ENCODE data around the gene SGIP1. TPM values are rescaled to one million over a fixed set of nuclear protein-coding genes. Genes with fewer than 3 reads are reported as not detected.

The SGIP1 gene
- polyA plus RNA-seq, 3 donors: 9.6 to 13.8 (median 13.1) TPM

GRCh38 chr1:66521721-66522365, 12.1 kb upstream of the SGIP1 start:
- no peak for DNase-seq (ENCODE audit: low read depth in 3 of 3, low spot score in 2 of 3)

- no peak for DNase-seq (ENCODE audit: low read depth in 3 of 3, low spot score in 2 of 3)
Measured at GRCh38 chr1:66523562-66523961, 10.4 kb upstream of the SGIP1 start.

GRCh38 chr1:66525086-66525485, 8.9 kb upstream of the SGIP1 start:
- no peak for DNase-seq (ENCODE audit: low read depth in 3 of 3, low spot score in 2 of 3)

- DNase-seq (ENCODE audit: low read depth in 3 of 3, low spot score in 2 of 3): no peak
Measured at GRCh38 chr1:66526036-66526435, 7.9 kb upstream of the SGIP1 start.

- DNase-seq (ENCODE audit: low read depth in 3 of 3, low spot score in 2 of 3): no peak
Measured at GRCh38 chr1:66526991-66527390, 7.0 kb upstream of the SGIP1 start.

GRCh38 chr1:66527686-66528085, 6.3 kb upstream of the SGIP1 start:
- DNase-seq (ENCODE audit: low read depth in 3 of 3, low spot score in 2 of 3): no peak

- no peak for DNase-seq (ENCODE audit: low read depth in 3 of 3, low spot score in 2 of 3)
Measured at GRCh38 chr1:66528580-66528979, 5.4 kb upstream of the SGIP1 start.

GRCh38 chr1:66532214-66532613, 1.7 kb upstream of the SGIP1 start:
- no peak for DNase-seq (ENCODE audit: low read depth in 3 of 3, low spot score in 2 of 3)

GRCh38 chr1:66532798-66533783, 862 bp upstream of the SGIP1 start:
- peak in 1 of 3 donors; percentile 60 for DNase-seq (ENCODE audit: low read depth in 3 of 3, low spot score in 2 of 3)

- DNase-seq (ENCODE audit: low read depth in 3 of 3, low spot score in 2 of 3): no peak
Measured at GRCh38 chr1:66535061-66535460, 1.1 kb downstream of the SGIP1 start.

GRCh38 chr1:66535853-66536252, 1.9 kb downstream of the SGIP1 start:
- no peak for DNase-seq (ENCODE audit: low read depth in 3 of 3, low spot score in 2 of 3)

GRCh38 chr1:66537718-66538117, 3.8 kb downstream of the SGIP1 start:
- no peak for DNase-seq (ENCODE audit: low read depth in 3 of 3, low spot score in 2 of 3)

- DNase-seq (ENCODE audit: low read depth in 3 of 3, low spot score in 2 of 3): no peak
Measured at GRCh38 chr1:66539491-66539890, 5.5 kb downstream of the SGIP1 start.

- no peak for DNase-seq (ENCODE audit: low read depth in 3 of 3, low spot score in 2 of 3)
Measured at GRCh38 chr1:66540434-66541032, 6.6 kb downstream of the SGIP1 start.

GRCh38 chr1:66542314-66542713, 8.4 kb downstream of the SGIP1 start:
- no peak for DNase-seq (ENCODE audit: low read depth in 3 of 3, low spot score in 2 of 3)

- no peak for DNase-seq (ENCODE audit: low read depth in 3 of 3, low spot score in 2 of 3)
Measured at GRCh38 chr1:66542811-66543767, 9.1 kb downstream of the SGIP1 start.

- no peak for DNase-seq (ENCODE audit: low read depth in 3 of 3, low spot score in 2 of 3)
Measured at GRCh38 chr1:66546047-66546810, 12.3 kb downstream of the SGIP1 start.

GRCh38 chr1:66549017-66549416, 15.1 kb downstream of the SGIP1 start:
- no peak for DNase-seq (ENCODE audit: low read depth in 3 of 3, low spot score in 2 of 3)

GRCh38 chr1:66550243-66550642, 16.3 kb downstream of the SGIP1 start:
- no peak for DNase-seq (ENCODE audit: low read depth in 3 of 3, low spot score in 2 of 3)

- DNase-seq (ENCODE audit: low read depth in 3 of 3, low spot score in 2 of 3): no peak
Measured at GRCh38 chr1:66552287-66552686, 18.3 kb downstream of the SGIP1 start.
